K562 (cell line): ENCODE measurements around the gene UBQLN3. TPM values are rescaled to one million over a fixed set of nuclear protein-coding genes. Genes with fewer than 3 reads are reported as not detected.

Source experiments
- ATAC-seq: fragments of 200-7000 bp; cut with Tn5 transposase; 3 replicates; pipeline ENCODE4 v1.9.1; 2020; ENCODE audit warnings: moderate library complexity
- BruUV-seq: library from RNA; stranded (reverse); fragments of 400-500 nt; replicated peaks from 2 replicates; lab custom pipeline; 2021; lab: Mats Ljungman, UMichigan
- CTCF ChIA-PET: fragments of 300-600 bp; formaldehyde crosslinking; extraction: SDS; loops from one replicate; lab custom pipeline; 2021; ENCODE audit warnings: low intra/inter-chr PET ratio; lab: Yijun Ruan, JAX
- POLR2A ChIA-PET: fragments of 300-600, 350-650 bp; sonication (Branson Sonifier 250); formaldehyde crosslinking; extraction: SDS; loops from one replicate; lab custom pipeline; 2021; ENCODE audit warnings: antibody characterized with exemption, inconsistent platforms; lab: Yijun Ruan, JAX
- DNase-seq, 4 experiments: peaks; one replicate each; pipeline versions ENCODE4 v3.0.0 to v3.0.0-alpha.2; 2011 to 2018; ENCODE audit warnings: low spot score in 3 of 4, mixed read lengths in 3 of 4; ENCODE audit errors: extremely low read depth in 1 of 4
- FAIRE-seq: peaks from 2 replicates; lab custom pipeline; 2011; peaks lifted over from hg19 to GRCh38; lab: Jason Lieb, UNC
- H2AFZ ChIP-seq: 2 replicates; pipeline ENCODE4 v1.6.0; 2011; ENCODE audit warnings: low read depth, low read length, control low read depth, inconsistent platforms
- H3K27ac ChIP-seq: fragments of 200-600 bp; 3 replicates; pipeline ENCODE4 v1.8.0; 2011; ENCODE audit warnings: low read depth, mild to moderate bottlenecking, control low read depth, inconsistent platforms, low read length, moderate library complexity, mixed read lengths; ENCODE audit errors: extremely low read depth
- H3K27me3 ChIP-seq, 2 experiments: fragments of 300-600 bp in 1 of 2; 2 replicates in 1 of 2; 3 replicates in 1 of 2; pipeline versions ENCODE4 v1.6.0 to v1.8.0; 2011; ENCODE audit warnings: inconsistent platforms in 2 of 2, low read length in 2 of 2, mild to moderate bottlenecking in 1 of 2, mixed read lengths in 1 of 2, moderate library complexity in 1 of 2; ENCODE audit not compliant: control insufficient read depth in 2 of 2, insufficient read depth in 2 of 2
- H3K36me3 ChIP-seq: fragments of 300-600 bp; 3 replicates; pipeline ENCODE4 v1.8.0; 2011; ENCODE audit warnings: mild to moderate bottlenecking, low read length, inconsistent platforms; ENCODE audit not compliant: control insufficient read depth, insufficient read depth
- H3K4me1 ChIP-seq, 2 experiments: fragments of 200-600 bp in 1 of 2; replicated peaks in 1 of 2; 2 replicates in 1 of 2; 3 replicates in 1 of 2; pipeline versions ENCODE4 v1.5.1 to v1.8.0; 2011; ENCODE audit warnings: inconsistent platforms in 2 of 2, low read length in 2 of 2, mild to moderate bottlenecking in 1 of 2, mixed read lengths in 1 of 2, moderate library complexity in 1 of 2; ENCODE audit not compliant: control insufficient read depth in 2 of 2, insufficient read depth in 2 of 2
- H3K4me2 ChIP-seq: 2 replicates; pipeline ENCODE4 v1.6.1; 2011; ENCODE audit warnings: low read length, control low read depth, inconsistent platforms, mixed read lengths; ENCODE audit not compliant: insufficient read depth
- H3K4me3 ChIP-seq: fragments of 200-600 bp; sonication (generic), shearing (Covaris generic); 2 replicates; pipeline ENCODE4 v1.5.1; 2016; ENCODE audit warnings: control low read depth, inconsistent platforms
- H3K79me2 ChIP-seq: fragments of 200-600 bp; 3 replicates; pipeline ENCODE4 v1.8.0; 2011; ENCODE audit warnings: low read length, inconsistent platforms; ENCODE audit not compliant: control insufficient read depth, insufficient read depth
- H3K9ac ChIP-seq, 2 experiments: 2 replicates each; pipeline versions ENCODE4 v1.6.0 to v1.6.1; 2011; ENCODE audit warnings: low read depth in 2 of 2, low read length in 2 of 2, control low read depth in 1 of 2, inconsistent platforms in 1 of 2, mild to moderate bottlenecking in 1 of 2, mixed read lengths in 1 of 2; ENCODE audit not compliant: insufficient read depth in 1 of 2
- H3K9me1 ChIP-seq: one replicate; pipeline ENCODE4 v1.6.0; 2011; ENCODE audit warnings: inconsistent platforms, mild to moderate bottlenecking, low read length, moderate library complexity; ENCODE audit not compliant: control insufficient read depth, insufficient read depth
- H3K9me3 ChIP-seq: replicated peaks from 2 replicates; pipeline ENCODE4 v1.5.1; 2011; ENCODE audit warnings: low read depth, low read length, inconsistent platforms; ENCODE audit not compliant: control insufficient read depth, insufficient read depth
- H4K20me1 ChIP-seq: replicated peaks from 2 replicates; pipeline ENCODE4 v1.6.1; 2011; ENCODE audit warnings: low read length, inconsistent platforms, mixed read lengths; ENCODE audit not compliant: control insufficient read depth, insufficient read depth
- BCL6 ChIP-seq: fragments of 250-450 bp; sonication (Bioruptor Pico); IDR thresholded peaks from 2 replicates; pipeline ENCODE4 v1.4.0; 2020
- HMG20B ChIP-seq: fragments of 250-450 bp; sonication (Bioruptor Pico); IDR thresholded peaks from 2 replicates; pipeline ENCODE4 v1.5.0; 2021; ENCODE audit warnings: mild to moderate bottlenecking
- MEIS2 ChIP-seq: fragments of 450-650 bp; IDR thresholded peaks from 2 replicates; pipeline ENCODE4 v1.6.1; 2014; ENCODE audit warnings: mild to moderate bottlenecking; ENCODE audit not compliant: partially characterized antibody
- NCOA1 ChIP-seq: fragments of 450-650 bp; IDR thresholded peaks from 2 replicates; pipeline ENCODE4 v1.6.1; 2016; ENCODE audit warnings: low read depth
- NCOA4 ChIP-seq: fragments of 450-650 bp; IDR thresholded peaks from 2 replicates; pipeline ENCODE4 v1.6.1; 2018; ENCODE audit warnings: mild to moderate bottlenecking; ENCODE audit not compliant: partially characterized antibody
- RNF2 ChIP-seq: sonication (generic); IDR thresholded peaks from 2 replicates; pipeline ENCODE4 v1.6.1; 2016
- ZNF217 ChIP-seq: sonication (generic); formaldehyde crosslinking; IDR thresholded peaks from 2 replicates; pipeline ENCODE4 v1.8.0; 2022; ENCODE audit warnings: mild to moderate bottlenecking, missing genetic modification reagents
- ZNF239 ChIP-seq: fragments of 250-450 bp; sonication (Bioruptor Pico); IDR thresholded peaks from 2 replicates; pipeline ENCODE4 v1.4.0; 2020; ENCODE audit warnings: mild to moderate bottlenecking
- whole genome bisulfite sequencing: fragments of 100-300 bp; shearing (Covaris generic); methylation state at CpG from one replicate; pipeline ENCODE4 v1.1.6; 2016; ENCODE audit warnings: low coverage, mixed read lengths; ENCODE audit not compliant: insufficient coverage; ENCODE audit errors: missing lambda C conversion rate; 5-methylcytosine and 5-hydroxymethylcytosine counted together
- in situ Hi-C: fragments of 300-500 bp; cut with MboI; formaldehyde crosslinking; loops from 4 replicates; pipeline ENCODE4 v1.15.0; 2018; ENCODE audit warnings: inconsistent platforms, mixed read lengths
- intact Hi-C: fragments of 100-400 bp; cut with micrococcal nuclease; formaldehyde crosslinking; loops from 2 replicates; pipeline ENCODE4 v1.14.2; 2022
- polyA plus RNA-seq, 8 experiments: library from polyadenylated mRNA; depleted of rRNA in 4 of 8; stranded (reverse) in 5 of 8; unstranded in 3 of 8; fragments of >200 nt; fragmentation: Nextera tagmentation in 2 of 8; fragmentation: Illumina TruSeq in 1 of 8; extraction: Ambion mirVana in 2 of 8; extraction: Trizol in 1 of 8; gene quantifications; 2 replicates each; pipeline versions ENCODE4 v1.2.1 to v1.2.3, GENCODE V29; 2011 to 2014; ENCODE audit warnings: inconsistent platforms in 1 of 8, missing spikeins in 1 of 8
- total RNA-seq, 7 experiments: library from RNA; depleted of rRNA in 6 of 7; stranded (reverse); fragments of >200 nt in 6 of 7; fragmentation: Illumina TruSeq in 2 of 7; extraction: Trizol in 2 of 7; gene quantifications; 2 replicates each; pipeline versions ENCODE4 v1.2.1 to v1.2.3, GENCODE V29; 2011 to 2021; ENCODE audit warnings: low replicate concordance in 1 of 7
- TF ChIP-seq, protein P1 (sequence below), 2 experiments: fragments of 450-650 bp in 1 of 2; sonication (generic) in 1 of 2; formaldehyde crosslinking in 1 of 2; IDR thresholded peaks in 1 of 2; conservative IDR thresholded peaks in 1 of 2; 2 replicates each; pipeline versions ENCODE4 v1.6.1 to v1.8.1; 2016 to 2023; ENCODE audit warnings: mild to moderate bottlenecking in 2 of 2, moderate library complexity in 2 of 2, inconsistent platforms in 1 of 2, missing genetic modification reagents in 1 of 2

The UBQLN3 gene
- total and polyA plus RNA-seq, 9 of the 15 experiments (the other 6 are each of a cell fraction or from before 2014, with no cell fraction given), result 0.01 to 0.27 TPM; not detected in 7

DNA sequence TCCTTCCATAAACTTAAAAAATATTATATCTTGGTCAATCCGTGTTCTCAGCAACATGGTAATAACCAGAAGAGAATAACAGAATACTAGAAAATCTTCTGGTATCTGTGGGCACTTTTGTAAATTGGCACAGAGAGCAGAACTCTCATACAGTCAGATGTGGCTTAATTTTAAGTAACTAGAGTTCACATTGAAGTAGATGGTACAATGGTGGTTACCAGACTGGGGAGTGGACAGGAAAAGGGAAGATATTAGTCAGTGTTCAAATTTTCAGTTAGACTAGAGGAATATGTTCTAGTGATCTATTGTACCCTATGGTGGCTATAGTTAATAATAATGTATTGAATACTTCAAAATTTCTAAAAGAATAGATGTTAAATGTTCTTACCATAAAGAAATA, 31.7 kb upstream of the UBQLN3 start:
- no peaks in the 10 kb centered on the region for H3K79me2 ChIP-seq
- no peaks in the 10 kb centered on the region; a peak in 1 of 5 replicates for H3K27me3 ChIP-seq
- no peak for ATAC-seq
- in situ Hi-C loops (no loop called here), intact Hi-C loops (no loop called here)
- H3K4me2 ChIP-seq, result no peak overlapping the region
- POLR2A ChIA-PET, result interaction anchor here (1.0 kb wide), 1 partner anchor 36 kb away, joined by 3 read pairs; no protein-coding TSS in a partner anchor
- no peaks in the 10 kb centered on the region for H3K36me3 ChIP-seq
- H3K9me3 ChIP-seq, result 0 out of 2 replicates have a peak, but pooled peaks cover 2% of the 10 kb centered on the region
- no peaks in the 10 kb centered on the region for H3K4me1 ChIP-seq
- no peak overlapping the region for H3K27ac ChIP-seq
- no TSS peak for BruUV-seq
- no peak overlapping the region for H3K4me3 ChIP-seq
- H3K9me1 ChIP-seq, result no peaks in the 10 kb centered on the region
- WGBS, result 5% methylated on average over 1 of the region's 1 CpG
- no peak overlapping the region for H3K9ac ChIP-seq
- H4K20me1 ChIP-seq, result no peaks in the 10 kb centered on the region
- CTCF ChIA-PET, result no interaction called here
- TF ChIP-seq MEIS2 (no peak), HMG20B (no peak), RNF2 (no peak), BCL6 (CRISPR knock-in tag) (no peak), ZNF217 (CRISPR knock-in tag) (no peak), NCOA1 (no peak), NCOA4 (no peak), ZNF239 (CRISPR knock-in tag) (no peak)
- TF ChIP-seq, protein P1, sequence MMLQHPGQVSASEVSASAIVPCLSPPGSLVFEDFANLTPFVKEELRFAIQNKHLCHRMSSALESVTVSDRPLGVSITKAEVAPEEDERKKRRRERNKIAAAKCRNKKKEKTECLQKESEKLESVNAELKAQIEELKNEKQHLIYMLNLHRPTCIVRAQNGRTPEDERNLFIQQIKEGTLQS (IDR thresholded peaks at IDR 0.05), result no peak
- TF ChIP-seq, protein P1 (CRISPR knock-in tag; conservative IDR thresholded peaks at IDR 0.05), result no peak
- no peak overlapping the region; the same call in 1 of the 2 replicates for H2AFZ ChIP-seq
- FAIRE-seq, result no peak
- DNase-seq, result no peak
